NCI-H524 (cell line): Measurements from ENCODE around the gene ATG4D.
A peak's percentile ranks its signal among the peaks of the same experiment; 100 is the strongest.

Experiments used
- DNase-seq, 2 experiments: peaks; one replicate each; lab custom pipeline; 2025; lab: John Stamatoyannopoulos, UW

The ATG4D gene

GRCh38 chr19:10543420-10544241 lies at the start of gene ATG4D:
Gene ATG4D, plus strand, starts transcription at chr19:10543904. Its CDS starts 187 bp downstream, at chr19:10544091.
- DNase-seq = peak; percentile 49 to 68

GRCh38 chr19:10497371-10497770 lies 46.3 kb upstream of the ATG4D start:
- DNase-seq = no peak

- no peak for DNase-seq
Measured at GRCh38 chr19:10499550-10500246, 44.0 kb upstream of the ATG4D start.

GRCh38 chr19:10500247-10500592 lies 43.5 kb upstream of the ATG4D start:
- no peak for DNase-seq

- DNase-seq = peak; percentile 29 to 66
Measured at GRCh38 chr19:10501971-10502523, 41.7 kb upstream of the ATG4D start.

DNA sequence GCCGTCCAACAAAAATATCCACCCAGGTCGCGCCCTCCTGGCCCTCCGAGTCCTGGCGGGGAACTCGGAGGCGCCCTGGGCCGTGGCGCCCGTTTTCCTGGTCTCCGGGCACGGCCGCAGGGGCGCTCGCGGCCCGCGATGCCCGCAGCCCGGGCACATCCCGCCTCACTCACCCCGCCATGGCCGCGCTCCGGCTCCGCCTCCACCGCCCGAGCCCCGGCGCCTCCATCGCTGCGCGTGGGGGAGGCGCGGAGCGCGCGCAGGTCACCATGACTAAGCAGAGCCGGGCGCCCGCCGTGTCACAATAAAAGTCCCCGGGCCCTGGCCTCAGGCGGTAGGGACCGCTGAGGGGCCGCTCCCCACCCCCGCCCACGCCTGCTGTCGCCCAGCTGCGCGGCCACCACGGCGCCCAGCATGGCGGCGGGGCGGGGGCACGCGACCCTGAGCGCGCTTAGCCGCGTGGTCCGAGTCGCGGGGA lies 41.1 kb upstream of the ATG4D start:
- DNase-seq = peak; percentile 93 to 97

- DNase-seq = peak; percentile 56 to 59
Measured at GRCh38 chr19:10503002-10503789, 40.5 kb upstream of the ATG4D start, which contains the start of gene KEAP1. Gene KEAP1, minus strand, starts transcription at chr19:10503356. Its CDS starts 3,323 bp downstream, at chr19:10500033.

DNA sequence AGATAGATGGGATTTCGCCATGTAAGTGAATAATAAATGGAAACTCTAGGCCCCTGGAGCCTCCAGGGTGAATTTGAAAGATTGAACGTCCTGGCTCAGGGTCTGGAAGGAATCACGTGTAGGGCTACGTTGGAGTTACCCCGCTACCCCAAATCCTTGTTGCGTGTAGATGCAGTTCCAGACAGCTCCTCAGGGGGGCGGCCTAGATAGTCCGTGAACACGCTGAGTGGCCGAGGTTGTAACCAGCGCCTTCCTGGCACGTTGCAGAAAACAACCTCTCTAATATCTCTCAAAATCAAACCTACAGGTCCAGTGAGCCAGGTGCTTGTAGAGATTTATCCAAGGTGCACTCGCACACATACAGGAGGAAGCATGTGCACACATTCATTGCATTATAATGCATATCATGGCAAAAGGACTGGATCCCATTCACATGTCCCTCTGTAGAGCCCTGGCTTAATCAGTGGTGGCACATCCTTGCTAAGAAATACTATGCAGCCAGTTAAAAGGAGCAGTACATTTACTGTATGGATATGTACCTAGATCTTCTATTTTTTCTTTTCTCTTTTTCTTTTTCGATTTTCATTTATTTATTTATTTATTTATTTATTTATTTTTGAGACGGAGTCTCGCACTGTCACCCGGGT lies 38.0 kb upstream of the ATG4D start:
- DNase-seq = peak; percentile 47 to 70

GRCh38 chr19:10508036-10508435 lies 35.7 kb upstream of the ATG4D start:
- no peak for DNase-seq

GRCh38 chr19:10508707-10509106 lies 35.0 kb upstream of the ATG4D start:
- no peak for DNase-seq

- peak; percentile 38 to 48 for DNase-seq
Measured at GRCh38 chr19:10510301-10510802, 33.4 kb upstream of the ATG4D start.

DNA sequence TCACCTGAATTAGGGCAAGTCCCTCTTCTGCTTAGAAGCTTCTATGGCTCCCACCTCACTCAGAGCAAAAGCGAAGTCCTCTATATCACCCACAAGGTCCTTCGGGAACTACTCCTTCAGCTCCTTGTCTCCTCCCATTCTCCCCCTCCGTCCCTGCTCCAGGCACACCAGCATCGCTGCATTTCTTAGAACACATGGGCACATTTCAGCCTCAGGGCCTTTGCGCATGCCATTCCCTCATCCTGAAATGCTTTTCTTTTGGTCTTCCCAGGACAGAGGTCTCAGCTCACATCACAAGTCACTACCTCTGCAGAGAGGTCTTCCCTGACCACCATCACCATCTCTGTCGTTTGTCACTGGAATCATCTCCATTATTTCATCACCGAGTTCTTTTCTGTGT lies 30.5 kb upstream of the ATG4D start:
- no peak for DNase-seq

DNA sequence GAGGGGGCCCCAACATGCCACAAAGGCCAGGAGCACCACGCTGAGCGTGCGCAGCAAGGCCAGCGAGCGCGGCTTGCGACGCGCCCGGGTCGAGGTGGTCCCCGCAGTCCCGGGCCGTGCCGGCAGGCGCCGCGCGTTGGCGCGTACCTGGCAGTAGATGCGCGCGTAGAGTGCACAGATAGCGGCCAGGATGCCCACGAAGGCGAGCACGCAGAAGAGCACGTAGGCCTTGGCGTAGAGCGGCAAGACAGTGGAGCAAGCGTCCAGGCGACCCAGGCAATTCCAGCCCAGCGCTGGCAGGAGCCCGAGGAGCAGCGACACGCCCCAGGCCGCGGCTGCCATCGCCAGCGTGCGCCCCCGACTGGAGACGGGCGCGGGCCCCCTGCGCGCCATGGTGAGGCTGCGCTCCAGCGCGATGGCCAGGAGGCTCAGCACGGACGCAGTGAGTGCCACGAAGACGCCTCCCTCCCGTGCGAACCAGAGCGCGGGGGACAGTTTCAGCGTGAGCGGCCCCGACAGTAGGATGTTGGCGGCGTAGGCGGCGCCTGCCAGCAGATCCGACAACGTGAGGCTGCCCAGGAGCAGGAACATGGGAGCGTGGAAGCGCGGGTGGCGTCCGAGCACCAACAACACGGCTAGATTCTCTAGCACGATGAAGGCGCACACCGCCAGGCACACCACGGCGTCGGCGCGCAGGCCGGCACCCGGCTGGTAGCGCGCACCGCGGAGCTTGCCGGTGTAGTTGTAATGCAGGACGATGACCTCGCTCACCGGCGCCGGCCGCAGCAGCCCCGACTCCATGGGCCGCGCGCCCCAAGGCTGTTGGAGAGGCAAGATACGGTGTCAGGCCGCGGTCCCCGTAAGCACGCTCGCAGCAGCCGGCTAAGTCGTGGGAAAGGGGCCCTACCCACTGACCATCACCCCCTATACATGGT lies 29.2 kb upstream of the ATG4D start:
- no peak for DNase-seq

DNA sequence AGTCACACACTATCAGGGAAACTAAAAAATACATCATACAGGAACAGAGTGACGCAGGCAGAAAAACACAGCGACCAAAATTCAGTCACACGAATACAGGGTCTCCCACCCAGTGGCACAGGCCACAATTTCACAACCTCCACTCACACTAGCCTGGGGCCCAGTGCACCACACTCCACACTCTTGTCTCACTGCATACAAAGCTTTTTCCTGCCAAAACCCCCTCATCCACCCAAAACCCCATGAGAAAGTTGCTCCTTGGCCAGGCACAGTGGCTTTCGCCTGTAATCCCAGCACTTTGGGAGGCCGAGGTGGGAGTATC lies 27.7 kb upstream of the ATG4D start:
- DNase-seq = no peak

DNA sequence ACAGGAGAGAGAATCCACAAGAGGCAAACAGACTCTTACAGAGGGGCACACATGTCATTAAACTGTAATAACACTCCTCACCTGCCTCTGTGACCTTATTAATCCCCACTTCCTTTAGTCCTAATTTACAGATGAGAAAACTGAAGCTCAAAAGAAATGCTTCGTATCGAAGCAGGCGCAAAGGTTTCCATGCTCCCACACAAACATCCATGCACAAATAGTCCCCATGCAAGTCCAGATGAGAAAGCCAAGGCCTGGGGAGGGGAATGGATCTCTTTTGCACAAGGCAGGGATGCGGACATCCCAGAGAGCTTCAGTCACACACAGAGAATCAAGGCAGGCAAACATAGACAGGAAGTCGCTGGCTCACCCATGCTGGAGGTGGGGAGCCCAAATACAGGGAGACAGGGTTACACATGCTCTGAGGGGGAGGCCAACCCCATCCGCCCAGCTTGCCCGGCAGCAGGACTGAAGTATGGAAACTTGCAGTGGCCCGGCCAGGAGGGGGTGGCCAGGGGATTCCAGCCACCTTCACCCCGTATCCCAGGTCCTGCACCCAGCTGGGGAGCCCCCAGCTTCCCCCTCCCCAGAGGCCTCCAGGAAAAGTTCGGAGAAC lies 26.9 kb upstream of the ATG4D start:
- DNase-seq = no peak

DNA sequence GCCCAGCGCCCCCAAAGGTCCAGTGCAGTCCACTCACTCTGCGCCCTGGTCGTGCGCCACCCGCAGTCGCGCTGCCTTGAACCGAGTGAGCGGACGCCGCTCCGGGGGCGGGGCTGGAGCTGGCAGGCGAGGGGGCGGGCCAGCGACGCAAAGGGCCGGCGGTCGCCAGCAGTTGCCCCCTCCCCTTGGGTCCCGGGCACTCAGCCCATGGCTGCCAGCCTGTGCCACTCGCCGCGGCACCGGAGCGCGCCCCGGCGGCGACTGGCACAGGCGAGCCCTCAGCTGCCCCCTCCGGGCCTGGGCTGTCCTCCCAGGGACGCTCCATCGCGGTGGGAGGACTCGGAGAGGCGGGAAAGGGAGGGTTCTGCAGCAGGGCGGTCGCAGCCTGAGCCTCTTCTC lies 26.3 kb upstream of the ATG4D start, which contains the start of gene S1PR5:
TSS of gene S1PR5 (minus strand) at position 87 of the 399 bp plus-strand sequence. CDS start 2,436 bp downstream, outside the sequence.
- DNase-seq = peak; percentile 29 to 31

DNA sequence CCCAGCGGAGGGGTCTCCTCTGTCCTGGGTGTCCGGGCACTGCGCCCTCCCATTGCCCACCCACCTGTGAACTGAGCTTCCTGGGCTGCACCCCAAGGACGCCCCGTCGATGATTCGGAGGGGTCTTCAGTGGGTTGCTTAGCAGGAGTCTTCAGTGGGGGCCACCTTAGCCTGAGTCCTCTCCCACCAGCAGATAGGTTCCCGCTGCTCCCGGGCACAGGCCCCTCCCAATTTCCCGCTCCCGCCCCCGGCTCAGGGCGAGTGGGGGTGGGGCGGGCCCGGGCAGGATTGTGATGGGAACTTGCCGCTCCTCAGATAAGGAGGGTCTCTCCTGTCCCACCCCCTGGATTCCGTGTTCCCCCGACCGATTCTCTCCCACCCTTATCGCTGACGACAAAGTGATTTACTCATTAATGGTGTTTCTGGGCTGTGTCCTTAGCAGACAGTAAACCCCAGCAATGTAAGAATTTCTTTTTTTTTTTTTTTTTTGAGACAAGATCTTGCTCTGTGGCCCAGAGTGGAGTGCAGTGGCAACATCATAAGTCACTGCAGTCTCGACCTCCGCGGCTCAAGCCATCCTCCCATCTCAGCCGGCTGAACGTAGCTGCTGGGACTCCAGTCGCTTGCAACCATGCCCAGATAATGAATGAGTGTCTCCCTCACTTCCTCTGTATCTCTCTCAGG lies 25.8 kb upstream of the ATG4D start:
- DNase-seq = peak in 1 of 2 experiments; percentile 34

DNA sequence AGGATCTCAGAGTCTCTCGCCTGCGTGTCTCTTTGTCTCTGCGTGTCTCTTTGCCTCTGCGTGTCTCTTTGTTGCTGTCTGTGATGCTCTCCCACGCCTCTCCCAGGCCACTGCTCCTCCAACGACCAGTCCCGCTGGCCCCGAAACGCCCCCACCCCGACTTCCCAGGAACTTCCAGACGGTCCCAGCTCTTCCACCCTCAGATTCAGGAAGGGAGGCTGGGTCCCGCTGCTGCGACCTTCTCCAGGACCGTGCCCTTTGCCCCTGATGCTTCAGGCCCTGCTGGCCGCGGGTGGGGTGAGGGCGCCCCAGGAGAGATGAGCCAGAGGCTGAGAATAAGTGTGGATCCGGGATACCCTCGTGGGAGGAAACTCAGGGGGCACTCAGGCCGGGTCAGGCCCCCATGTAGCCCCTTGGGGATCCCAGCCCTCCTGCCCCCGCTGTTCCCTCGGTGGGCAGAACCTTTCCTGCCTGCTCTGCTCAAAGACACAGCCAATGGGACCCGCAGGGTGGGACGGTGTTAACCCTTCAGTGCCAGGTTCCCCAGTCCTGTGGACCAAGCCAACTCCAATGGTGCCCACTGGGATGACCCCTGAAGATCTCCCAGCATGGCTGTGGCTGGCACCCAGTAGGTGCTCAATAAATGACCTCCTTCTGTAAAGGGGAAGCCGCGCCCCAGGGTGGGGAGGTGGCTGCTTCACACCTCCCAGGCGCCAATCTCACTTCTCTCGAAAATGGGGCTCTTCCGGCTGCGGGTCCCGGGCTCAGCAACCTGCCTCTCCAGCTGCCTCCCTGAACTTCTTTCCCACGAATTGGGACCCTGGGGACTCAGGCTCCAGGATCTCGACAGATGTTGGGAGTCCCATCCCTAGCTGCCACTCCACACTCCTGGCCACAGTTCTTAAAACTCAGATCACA lies 25.0 kb upstream of the ATG4D start:
- peak; percentile 51 to 84 for DNase-seq
